Activated T-helper 2 cell treated with anti-CD3 and anti-CD28 coated beads, Interferon-gamma antibody, Interleukin-2, Interleukin-4, amounts not matched to agents 10 μg/mL and 5 μg/mL and 100 μg/mL, durations not matched to agents 14 hours and 24 hours and 36 hours (primary cell): Measurements from ENCODE around the gene BICD1. TPM values are rescaled to one million over a fixed set of nuclear protein-coding genes. Genes with fewer than 3 reads are reported as not detected.

Experiments used
- DNase-seq: peaks from one replicate; pipeline ENCODE4 v3.0.0; 2021; ENCODE audit warnings: low spot score
- H3K27ac Mint-ChIP-seq: one replicate; pipeline ENCODE4 v1.8.0; 2021; ENCODE audit warnings: mixed read lengths
- H3K27me3 Mint-ChIP-seq: one replicate; pipeline ENCODE4 v1.8.0; 2021; ENCODE audit warnings: low read depth, mixed read lengths
- H3K36me3 Mint-ChIP-seq: one replicate; pipeline ENCODE4 v1.8.0; 2021; ENCODE audit warnings: low read depth, mixed read lengths
- H3K4me1 Mint-ChIP-seq: one replicate; pipeline ENCODE4 v1.8.0; 2021; ENCODE audit warnings: low read depth, mixed read lengths
- H3K4me3 Mint-ChIP-seq: one replicate; pipeline ENCODE4 v1.8.0; 2021; ENCODE audit warnings: low read depth, mild to moderate bottlenecking, moderate library complexity, mixed read lengths
- H3K9me3 Mint-ChIP-seq: one replicate; pipeline ENCODE4 v1.8.0; 2021; ENCODE audit warnings: mixed read lengths
- intact Hi-C: fragments of 100-400 bp; cut with micrococcal nuclease; formaldehyde crosslinking; loops from one replicate; pipeline ENCODE4 v1.15.1; 2023
- total RNA-seq: library from RNA; stranded (reverse); gene quantifications from 2 replicates; pipeline ENCODE4 v1.2.3, GENCODE V29; 2022

BICD1 gene
- total RNA-seq, 1 donor from 2014 or later = 8.0 TPM

- H3K27me3 Mint-ChIP-seq = peaks cover 20% of the 10 kb centered on the region
- intact Hi-C loops = no loop called here
- H3K9me3 Mint-ChIP-seq = no peaks in the 10 kb centered on the region
- no peak overlapping the region for H3K4me3 Mint-ChIP-seq
- no peak for DNase-seq
- H3K27ac Mint-ChIP-seq = no peak overlapping the region
- H3K36me3 Mint-ChIP-seq = no peaks in the 10 kb centered on the region
- H3K4me1 Mint-ChIP-seq = no peaks in the 10 kb centered on the region
Measured at GRCh38 chr12:32377344-32378055, 270.9 kb downstream of the BICD1 start.

GRCh38 chr12:32379213-32379612 is 272.6 kb downstream of the BICD1 start:
- Mint-ChIP-seq H3K4me1 (no peaks in the 10 kb centered on the region), H3K4me3 (no peak overlapping the region), H3K27ac (no peak overlapping the region), H3K9me3 (no peaks in the 10 kb centered on the region), H3K36me3 (no peaks in the 10 kb centered on the region), H3K27me3 (peaks cover 25% of the 10 kb centered on the region)
- DNase-seq = no peak
- intact Hi-C loops = no loop called here

GRCh38 chr12:32379667-32380066 is 273.0 kb downstream of the BICD1 start:
- intact Hi-C loops = no loop called here
- no peaks in the 10 kb centered on the region for H3K9me3 Mint-ChIP-seq
- no peaks in the 10 kb centered on the region for H3K36me3 Mint-ChIP-seq
- H3K4me1 Mint-ChIP-seq = no peaks in the 10 kb centered on the region
- DNase-seq = no peak
- no peak overlapping the region for H3K27ac Mint-ChIP-seq
- H3K4me3 Mint-ChIP-seq = no peak overlapping the region
- peaks cover 29% of the 10 kb centered on the region for H3K27me3 Mint-ChIP-seq

GRCh38 chr12:32382226-32382625 is 275.6 kb downstream of the BICD1 start:
- peaks cover 29% of the 10 kb centered on the region for H3K27me3 Mint-ChIP-seq

GRCh38 chr12:32390572-32391219 is 284.0 kb downstream of the BICD1 start:
- Mint-ChIP-seq H3K9me3 (no peaks in the 10 kb centered on the region), H3K36me3 (no peaks in the 10 kb centered on the region), H3K27ac (no peak overlapping the region), H3K4me3 (peak overlapping the region; percentile 71), H3K4me1 (peaks cover 2% of the 10 kb centered on the region), H3K27me3 (no peaks in the 10 kb centered on the region)
- DNase-seq = no peak
- intact Hi-C loops = no loop called here

More at GRCh38 chr12:32382226-32382625, 275.6 kb downstream of the BICD1 start:
- intact Hi-C loops = no loop called here
- DNase-seq = no peak
- Mint-ChIP-seq H3K9me3 (no peaks in the 10 kb centered on the region), H3K36me3 (no peaks in the 10 kb centered on the region), H3K4me3 (no peak overlapping the region), H3K4me1 (no peaks in the 10 kb centered on the region), H3K27ac (no peak overlapping the region)

GRCh38 chr12:32395026-32395425 is 288.4 kb downstream of the BICD1 start:
- intact Hi-C loops = no loop called here
- no peak for DNase-seq
- no peak overlapping the region for H3K4me3 Mint-ChIP-seq
- H3K27me3 Mint-ChIP-seq = peaks cover 22% of the 10 kb centered on the region
- no peak overlapping the region for H3K27ac Mint-ChIP-seq
- H3K4me1 Mint-ChIP-seq = peaks cover 6% of the 10 kb centered on the region
- no peaks in the 10 kb centered on the region for H3K36me3 Mint-ChIP-seq
- H3K9me3 Mint-ChIP-seq = no peaks in the 10 kb centered on the region

GRCh38 chr12:32397696-32398095 is 291.0 kb downstream of the BICD1 start:
- H3K4me3 Mint-ChIP-seq = no peak overlapping the region
- intact Hi-C loops = no loop called here
- no peak for DNase-seq
- no peaks in the 10 kb centered on the region for H3K36me3 Mint-ChIP-seq
- no peak overlapping the region for H3K27ac Mint-ChIP-seq
- H3K4me1 Mint-ChIP-seq = peaks cover 8% of the 10 kb centered on the region
- H3K9me3 Mint-ChIP-seq = no peaks in the 10 kb centered on the region
- H3K27me3 Mint-ChIP-seq = peaks cover 36% of the 10 kb centered on the region

- H3K27ac Mint-ChIP-seq = no peak overlapping the region
- no peak for DNase-seq
- no peaks in the 10 kb centered on the region for H3K36me3 Mint-ChIP-seq
- no peaks in the 10 kb centered on the region for H3K9me3 Mint-ChIP-seq
- peaks cover 8% of the 10 kb centered on the region for H3K4me1 Mint-ChIP-seq
- H3K27me3 Mint-ChIP-seq = peaks cover 41% of the 10 kb centered on the region
- intact Hi-C loops = no loop called here
- no peak overlapping the region for H3K4me3 Mint-ChIP-seq
Measured at GRCh38 chr12:32398181-32398580, 291.5 kb downstream of the BICD1 start.

GRCh38 chr12:32398816-32399369 is 292.2 kb downstream of the BICD1 start:
- DNase-seq = no peak
- peaks cover 8% of the 10 kb centered on the region for H3K4me1 Mint-ChIP-seq
- H3K27me3 Mint-ChIP-seq = peaks cover 42% of the 10 kb centered on the region
- H3K4me3 Mint-ChIP-seq = peak overlapping the region; percentile 91
- no peak overlapping the region for H3K27ac Mint-ChIP-seq
- intact Hi-C loops = no loop called here
- H3K9me3 Mint-ChIP-seq = no peaks in the 10 kb centered on the region
- H3K36me3 Mint-ChIP-seq = no peaks in the 10 kb centered on the region

GRCh38 chr12:32399370-32400113 is 292.9 kb downstream of the BICD1 start, which contains the start of gene FGD4:
Gene FGD4, plus strand, starts transcription at chr12:32399558.
- Mint-ChIP-seq H3K9me3 (no peaks in the 10 kb centered on the region), H3K4me3 (peak within 1 kb of the TSS; percentile 91), H3K27ac (no peak within 1 kb of the TSS), H3K36me3 (no peaks in the 10 kb centered on the region), H3K27me3 (peaks cover 42% of the 10 kb centered on the region), H3K4me1 (peaks cover 8% of the 10 kb centered on the region)
- DNase-seq = peak; percentile 56
- intact Hi-C loops = no loop called here

- Mint-ChIP-seq H3K9me3 (no peaks in the 10 kb centered on the region), H3K27me3 (peaks cover 42% of the 10 kb centered on the region), H3K36me3 (no peaks in the 10 kb centered on the region), H3K27ac (no peak overlapping the region), H3K4me1 (peaks cover 8% of the 10 kb centered on the region), H3K4me3 (peak overlapping the region; percentile 66)
- intact Hi-C loops = no loop called here
- no peak for DNase-seq
Measured at GRCh38 chr12:32400114-32400672, 293.5 kb downstream of the BICD1 start.

GRCh38 chr12:32400866-32401265 is 294.2 kb downstream of the BICD1 start:
- intact Hi-C loops = no loop called here
- DNase-seq = no peak
- H3K36me3 Mint-ChIP-seq = no peaks in the 10 kb centered on the region
- H3K27me3 Mint-ChIP-seq = peaks cover 42% of the 10 kb centered on the region
- no peak overlapping the region for H3K27ac Mint-ChIP-seq
- peaks cover 8% of the 10 kb centered on the region for H3K4me1 Mint-ChIP-seq
- no peaks in the 10 kb centered on the region for H3K9me3 Mint-ChIP-seq
- peak overlapping the region; percentile 66 for H3K4me3 Mint-ChIP-seq
